Medulla oblongata (tissue), 1 donor: ENCODE results near the gene GM2A.
A peak's percentile ranks its signal among the peaks of the same experiment; 100 is the strongest.
"Not testable (repeated sequence)": the region's sequence is repeated elsewhere in the genome, so short reads cannot be mapped to it uniquely, and the experiment has no call there.

Experiments
- DNase-seq: peaks from one replicate; pipeline ENCODE4 v3.0.0-alpha.2; 2015; ENCODE audit errors: extremely low spot score

Gene GM2A

DNA sequence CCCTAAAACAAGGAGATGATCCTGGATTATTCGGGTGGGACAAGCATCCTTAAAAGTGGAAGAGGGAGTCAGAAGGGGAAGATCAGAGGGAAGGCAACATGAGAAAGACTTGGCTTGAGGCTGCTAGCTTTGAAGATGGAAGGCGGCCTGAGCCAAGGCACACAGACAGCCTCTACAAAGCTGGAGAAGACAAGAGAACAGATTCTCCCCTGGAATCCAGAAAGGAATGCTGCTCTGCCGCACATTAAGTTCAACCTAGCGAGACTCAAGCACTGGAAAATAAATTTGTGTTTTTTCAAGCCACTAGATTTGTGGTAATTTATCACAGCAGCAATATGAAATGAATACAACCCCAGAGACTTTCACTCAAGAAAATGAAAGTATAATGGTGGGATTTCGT is 32.7 kb downstream of the GM2A start:
- no peak for DNase-seq

DNA sequence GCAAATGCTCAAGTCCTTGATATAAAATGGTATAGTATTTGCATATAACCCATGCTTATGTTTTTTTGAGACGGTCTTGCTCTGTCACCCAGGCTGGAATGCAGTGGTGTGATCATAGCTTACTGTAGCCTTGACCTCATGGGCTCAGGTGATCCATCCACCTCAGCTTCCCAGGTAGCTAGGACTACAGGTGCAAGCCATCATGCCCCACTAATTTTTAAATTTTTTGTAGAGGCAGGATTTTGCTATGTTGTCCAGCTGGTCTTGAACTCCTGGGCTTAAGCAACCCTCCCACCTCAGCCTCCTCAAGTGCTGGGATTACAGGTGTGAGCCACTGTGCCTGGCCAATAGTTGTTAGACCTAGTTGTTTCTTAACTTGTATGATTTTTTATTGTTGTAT is 33.3 kb downstream of the GM2A start:
- no peak for DNase-seq

DNA sequence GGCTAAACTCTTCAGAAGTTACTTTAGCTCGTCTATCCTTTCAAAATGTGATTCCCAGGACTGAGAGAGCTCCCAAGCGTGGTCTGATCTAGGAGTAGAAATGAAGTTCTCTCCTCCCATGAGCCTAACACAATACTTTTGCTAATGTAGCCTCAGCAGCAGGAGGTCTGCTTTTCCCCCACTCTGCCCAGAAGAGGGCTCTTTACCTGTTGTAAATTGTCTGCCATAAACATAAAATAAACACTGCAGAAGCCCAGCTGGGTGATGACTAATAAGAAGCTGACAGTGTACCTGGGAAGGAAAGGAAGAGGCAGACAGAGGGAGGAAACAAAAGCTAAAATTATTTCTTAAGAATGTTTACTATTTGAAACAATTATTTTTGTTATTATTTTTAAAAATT is 35.2 kb downstream of the GM2A start:
- DNase-seq: no peak

DNA sequence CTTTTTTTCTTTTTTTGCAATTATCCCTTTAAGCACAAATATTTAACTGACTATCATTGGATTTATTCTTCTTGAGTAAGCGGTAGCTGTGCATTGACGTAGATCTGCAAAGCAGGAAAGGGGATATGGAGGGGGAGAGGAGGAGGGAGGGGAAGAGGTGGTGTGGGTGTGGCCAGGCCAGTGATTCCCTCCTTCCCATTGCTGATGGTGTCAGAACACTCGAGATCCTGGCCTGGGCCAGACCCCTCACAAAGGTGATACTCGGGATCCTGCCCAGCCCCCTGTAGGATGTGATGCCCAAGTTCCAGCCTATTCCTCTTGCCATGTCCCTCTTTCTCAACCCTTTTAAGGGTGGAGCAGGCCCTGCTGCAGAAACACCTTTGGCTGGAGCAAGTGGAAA is 40.6 kb downstream of the GM2A start:
- DNase-seq: no peak

DNA sequence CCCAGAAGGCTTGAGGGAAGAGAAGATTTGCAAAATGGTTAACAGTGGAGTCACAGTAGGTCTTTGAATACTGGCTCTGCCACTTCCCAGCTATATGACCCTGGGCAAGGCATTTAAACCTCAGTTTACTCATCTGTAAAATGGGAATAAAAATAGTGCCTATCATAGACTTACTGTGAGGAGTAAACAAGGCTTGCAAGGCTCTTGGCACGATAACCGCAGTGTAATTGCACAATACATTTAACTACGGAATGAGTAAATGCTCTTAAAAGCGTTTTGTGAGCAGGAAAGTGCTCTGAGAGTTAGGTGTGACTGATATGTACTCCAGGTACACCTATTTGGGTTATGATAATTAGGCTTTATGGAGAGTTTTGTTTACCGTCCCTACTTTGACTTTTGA is 42.2 kb downstream of the GM2A start:
- DNase-seq: no peak

DNA sequence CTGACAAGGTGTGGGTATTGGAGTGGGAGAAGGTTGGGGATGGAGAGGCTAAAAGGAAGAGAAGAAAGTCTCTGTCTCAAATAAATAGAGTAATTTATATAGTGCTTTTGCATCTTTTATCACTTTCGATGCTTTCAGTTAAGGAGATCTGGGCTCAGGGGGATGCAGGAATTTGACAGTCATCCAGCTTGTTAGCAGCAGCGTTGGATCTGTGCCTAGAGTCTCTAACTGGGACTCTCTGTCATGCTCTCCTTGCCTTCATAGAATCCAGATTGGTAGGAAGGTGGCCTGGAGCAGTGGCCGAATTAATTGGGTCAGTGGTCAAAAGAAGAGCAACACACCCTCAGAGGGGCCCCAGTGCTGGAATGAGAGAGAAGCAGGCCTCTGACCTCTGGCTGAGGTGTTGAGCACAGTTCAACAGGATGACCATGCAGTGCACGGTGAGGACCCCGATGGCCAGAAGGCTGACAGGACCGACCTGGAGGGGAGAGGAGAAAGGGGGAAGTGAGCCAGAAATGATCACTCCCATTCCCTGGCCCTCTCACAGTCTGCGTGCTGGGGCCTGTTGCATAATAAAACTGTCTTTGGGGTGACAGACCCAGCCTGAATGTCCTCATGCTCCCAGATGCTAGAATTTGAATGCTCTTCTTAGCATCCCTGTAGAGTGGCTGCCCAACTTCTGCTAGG is 42.9 kb downstream of the GM2A start:
- DNase-seq: no peak

DNA sequence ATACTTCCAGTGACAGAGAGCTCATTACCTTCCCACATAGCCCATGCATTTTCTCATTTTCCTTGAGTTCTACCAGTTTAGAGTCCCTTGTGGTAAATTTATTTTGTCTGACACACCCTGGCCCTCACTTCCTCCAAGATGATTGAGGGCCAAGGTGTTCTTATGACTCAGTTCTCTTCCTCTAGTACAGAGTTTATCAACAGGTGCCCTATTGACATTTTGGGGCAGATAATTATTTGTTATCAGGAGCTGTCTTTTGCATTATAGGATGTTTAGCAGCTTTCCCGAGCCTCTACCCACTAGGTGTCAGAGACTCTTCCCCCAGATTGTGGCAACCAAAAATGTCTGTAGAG is 43.5 kb downstream of the GM2A start:
- DNase-seq: no peak

DNA sequence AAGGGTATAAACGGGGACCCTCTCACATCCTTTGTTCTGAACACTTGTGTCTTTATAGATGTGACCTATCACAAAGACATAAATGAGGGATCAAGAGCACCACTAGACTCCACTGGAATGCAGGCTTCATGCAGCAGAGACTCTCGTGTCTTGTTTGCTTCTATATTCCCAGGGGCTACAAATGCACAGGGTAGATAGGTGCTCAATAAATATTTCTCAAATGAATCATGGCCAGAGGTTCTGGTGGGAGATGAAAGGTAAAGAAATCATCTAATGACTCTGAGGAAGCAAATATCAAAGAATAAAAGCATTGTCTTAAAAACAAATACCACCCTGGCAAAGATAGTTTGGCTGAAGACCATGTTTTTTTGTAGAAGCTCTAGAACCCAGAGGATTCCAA is 44.0 kb downstream of the GM2A start:
- DNase-seq: no peak

DNA sequence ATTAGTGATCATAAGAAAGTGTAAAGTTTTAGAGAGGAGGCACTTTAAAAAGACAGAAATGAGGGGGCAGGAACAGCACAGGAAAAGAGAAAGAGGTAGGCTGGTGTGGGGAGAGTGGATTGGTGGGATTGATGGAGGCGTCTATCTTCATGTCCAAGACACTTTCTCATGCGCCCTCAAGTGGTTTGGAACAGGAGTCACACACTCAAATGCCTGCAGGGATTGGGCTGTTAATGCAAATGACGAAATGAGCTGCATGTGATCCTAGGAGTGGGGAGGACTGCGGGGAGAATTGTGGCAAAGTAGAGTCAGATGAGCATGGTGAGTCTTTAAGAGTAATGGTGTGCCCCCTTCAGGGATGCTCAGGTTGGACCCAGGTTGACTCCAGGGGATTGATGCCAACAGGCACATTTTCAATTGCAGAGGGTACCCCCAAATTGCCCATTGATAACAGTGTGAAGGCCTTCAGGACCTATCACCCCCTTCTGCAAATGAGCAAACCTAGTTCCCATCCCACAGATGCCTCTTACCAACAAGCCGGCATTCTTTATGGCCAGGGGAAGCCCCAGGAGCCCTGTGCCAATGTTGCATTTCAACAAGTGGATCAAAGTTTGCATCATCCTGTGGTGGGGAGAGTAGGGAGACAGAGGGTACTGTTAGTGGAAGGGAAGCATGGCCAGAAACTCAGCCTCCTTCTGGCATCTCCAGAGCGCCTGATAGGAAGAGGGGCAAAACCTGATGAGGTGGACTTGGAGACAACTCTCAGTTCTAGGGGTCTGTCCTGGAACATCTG is 45.3 kb downstream of the GM2A start:
- peak; percentile 55 for DNase-seq

DNA sequence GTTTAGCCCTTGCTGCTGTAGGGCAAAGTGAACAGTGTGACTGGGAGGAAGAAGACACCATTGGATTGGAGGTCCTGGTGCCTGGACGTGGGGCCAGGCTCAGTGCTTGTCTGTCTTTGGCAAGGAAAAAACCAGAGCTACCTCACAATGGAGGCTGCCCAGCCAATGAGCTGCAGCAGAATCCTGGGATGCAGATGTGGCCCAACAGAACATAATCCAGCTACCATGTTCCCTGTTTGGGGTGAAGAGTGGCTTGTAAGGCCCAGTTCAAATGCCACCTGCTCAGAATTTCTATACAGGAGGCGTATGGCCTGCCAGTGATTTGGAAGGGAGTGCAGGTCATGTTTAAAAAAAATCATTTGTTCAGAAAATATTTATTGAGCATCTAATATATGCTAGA is 50.7 kb downstream of the GM2A start, which contains the start of gene SLC36A3:
SLC36A3 (minus strand) TSS at position 101 of the 400 bp plus-strand sequence. CDS start 412 bp downstream, outside the sequence.
- no peak for DNase-seq

DNA sequence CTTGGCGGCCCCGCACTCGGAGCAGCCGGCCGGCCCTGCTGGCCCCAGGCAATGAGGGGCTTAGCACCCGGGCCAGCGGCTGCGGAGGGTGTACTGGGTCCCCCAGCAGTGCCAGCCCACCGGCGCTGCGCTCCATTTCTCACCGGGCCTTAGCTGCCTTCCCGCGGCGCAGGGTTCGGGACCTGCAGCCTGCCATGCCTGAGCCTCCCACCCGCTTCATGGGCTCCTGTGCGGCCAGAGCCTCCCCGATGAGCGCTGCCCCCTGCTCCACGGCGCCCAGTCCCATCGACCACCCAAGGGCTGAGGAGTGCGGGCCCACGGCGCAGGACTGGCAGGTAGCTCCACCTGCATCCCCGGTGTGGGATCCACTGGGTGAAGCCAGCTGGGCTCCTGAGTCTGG is 56.3 kb downstream of the GM2A start:
- not testable (repeated sequence) for DNase-seq

DNA sequence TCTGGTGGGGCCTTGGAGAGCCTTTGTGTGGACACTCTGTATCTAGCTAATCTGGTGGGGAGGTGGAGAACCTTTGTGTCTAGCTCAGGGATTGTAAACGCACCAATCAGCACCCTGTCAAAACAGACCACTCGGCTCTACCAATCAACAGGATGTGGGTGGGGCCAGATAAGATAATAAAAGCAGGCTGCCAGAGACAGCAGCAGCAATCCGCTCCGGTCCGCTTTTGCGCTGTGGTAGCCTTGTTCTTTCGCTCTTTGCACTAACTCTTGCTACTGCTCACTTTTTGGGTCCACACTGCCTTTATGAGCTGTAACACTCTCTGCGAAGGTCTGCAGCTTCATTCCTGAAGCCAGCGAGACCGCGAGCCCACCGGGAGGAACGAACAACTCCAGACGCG is 56.8 kb downstream of the GM2A start:
- not testable (repeated sequence) for DNase-seq

DNA sequence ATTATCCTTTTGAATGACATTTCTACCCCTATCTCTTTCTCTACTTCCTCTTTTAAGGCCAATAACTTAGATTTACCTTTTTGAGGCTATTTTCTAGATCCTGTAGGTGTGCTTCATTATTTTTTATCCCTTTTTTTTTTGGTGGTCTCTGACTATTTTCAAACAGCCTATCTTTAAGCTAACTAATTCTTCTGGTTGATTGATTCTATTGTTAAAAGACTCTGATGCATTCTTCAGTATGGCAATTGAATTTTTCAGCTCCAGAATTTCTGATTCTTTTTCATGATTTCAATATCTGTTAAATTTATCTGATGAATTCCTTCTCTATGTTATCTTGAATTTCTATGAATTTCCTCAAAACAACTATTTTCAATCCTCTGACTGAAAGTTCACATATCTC is 57.9 kb downstream of the GM2A start:
- no peak for DNase-seq

DNA sequence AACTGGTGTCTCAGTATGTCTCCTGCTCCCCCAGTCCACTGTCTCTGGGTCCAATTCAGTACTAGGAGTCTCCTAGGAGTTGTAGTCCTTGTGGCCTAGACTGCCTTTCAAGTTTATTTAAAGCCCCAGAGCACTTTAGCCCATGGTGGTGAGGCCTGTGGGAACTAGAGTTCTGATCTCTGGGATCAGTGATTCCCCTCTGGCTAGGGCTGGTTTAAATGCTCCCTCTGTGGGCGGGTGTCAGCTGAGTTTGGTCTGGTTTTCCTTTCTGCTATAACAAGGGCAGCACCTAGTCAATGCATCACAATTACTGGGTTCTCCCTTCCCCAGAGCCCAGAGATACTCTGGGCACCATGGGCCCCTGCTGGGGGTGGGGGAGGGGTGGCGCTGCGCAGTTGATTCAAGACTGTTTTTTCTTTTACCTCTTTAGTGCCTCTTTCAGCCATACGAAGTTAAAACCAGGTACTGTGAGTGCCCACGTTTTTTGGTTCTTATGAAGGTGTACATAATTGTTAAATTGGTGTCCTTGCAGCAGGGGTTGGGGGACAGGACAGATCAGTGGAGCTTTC is 59.9 kb downstream of the GM2A start:
- DNase-seq: no peak

DNA sequence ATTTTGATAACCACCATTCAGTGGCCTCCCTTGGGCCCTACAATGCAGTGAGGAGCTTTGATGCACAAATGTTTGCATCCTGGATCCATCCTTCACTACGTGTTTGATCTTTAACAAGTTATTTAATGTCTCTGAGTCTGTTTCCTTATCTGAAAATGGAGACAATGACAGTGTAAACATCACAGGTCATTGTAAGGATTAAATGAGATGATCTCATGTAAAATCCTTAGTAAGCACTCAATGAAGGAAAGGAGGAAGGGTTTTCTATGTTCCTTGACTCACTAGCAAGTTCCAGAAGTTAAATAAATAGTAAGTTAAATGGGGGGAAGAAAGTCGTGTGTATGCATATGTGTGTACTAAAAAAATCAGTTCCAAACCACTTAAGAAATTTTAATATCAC is 60.4 kb downstream of the GM2A start:
- DNase-seq: no peak

DNA sequence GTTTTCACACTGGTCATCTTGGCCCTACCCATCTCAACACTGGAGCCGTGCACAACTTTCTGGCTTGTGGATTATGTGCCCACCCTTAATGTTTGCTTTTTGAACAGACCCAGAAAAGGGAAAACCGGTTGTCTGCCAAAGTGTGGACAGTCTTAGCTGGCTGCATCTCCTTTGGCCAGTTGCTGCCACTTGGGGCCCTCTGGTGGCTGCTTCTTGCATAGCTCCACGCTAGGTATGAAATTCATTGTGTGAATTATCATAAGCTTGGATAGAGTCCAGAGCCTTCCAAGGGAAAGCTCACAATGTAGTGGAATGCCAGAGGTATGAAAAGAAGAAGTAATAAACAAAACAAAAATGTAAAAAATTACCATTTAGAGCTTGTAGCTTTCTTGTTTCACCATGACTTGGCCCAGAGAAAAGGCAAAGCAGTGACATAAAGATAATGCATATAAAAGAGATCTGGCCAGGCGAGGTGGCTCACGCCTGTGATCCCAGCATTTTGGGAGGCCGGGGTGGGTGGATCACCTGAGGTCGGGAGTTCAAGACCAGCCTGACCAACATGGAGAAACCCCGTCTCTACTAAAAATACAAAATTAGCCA is 63.1 kb downstream of the GM2A start:
- DNase-seq: peak; percentile 60

DNA sequence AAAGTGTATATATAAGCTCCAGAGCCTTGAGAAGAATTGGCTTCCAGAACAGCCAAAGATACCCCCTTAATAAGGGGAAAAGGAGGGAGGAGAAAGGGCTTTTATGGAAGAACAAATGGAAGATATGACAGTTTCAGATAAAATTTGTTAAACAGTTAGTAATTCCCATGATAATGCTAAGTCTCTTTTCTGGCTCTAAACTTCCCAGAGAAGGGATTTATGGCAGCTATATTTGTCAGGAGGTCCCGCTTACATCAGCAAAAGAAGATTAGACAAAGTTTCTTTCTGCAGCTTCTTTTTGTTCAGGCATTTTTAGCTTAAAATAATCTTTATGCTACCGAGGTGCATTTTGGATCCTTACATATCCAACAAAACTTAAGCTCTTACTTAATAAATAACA is 64.9 kb downstream of the GM2A start:
- no peak for DNase-seq

DNA sequence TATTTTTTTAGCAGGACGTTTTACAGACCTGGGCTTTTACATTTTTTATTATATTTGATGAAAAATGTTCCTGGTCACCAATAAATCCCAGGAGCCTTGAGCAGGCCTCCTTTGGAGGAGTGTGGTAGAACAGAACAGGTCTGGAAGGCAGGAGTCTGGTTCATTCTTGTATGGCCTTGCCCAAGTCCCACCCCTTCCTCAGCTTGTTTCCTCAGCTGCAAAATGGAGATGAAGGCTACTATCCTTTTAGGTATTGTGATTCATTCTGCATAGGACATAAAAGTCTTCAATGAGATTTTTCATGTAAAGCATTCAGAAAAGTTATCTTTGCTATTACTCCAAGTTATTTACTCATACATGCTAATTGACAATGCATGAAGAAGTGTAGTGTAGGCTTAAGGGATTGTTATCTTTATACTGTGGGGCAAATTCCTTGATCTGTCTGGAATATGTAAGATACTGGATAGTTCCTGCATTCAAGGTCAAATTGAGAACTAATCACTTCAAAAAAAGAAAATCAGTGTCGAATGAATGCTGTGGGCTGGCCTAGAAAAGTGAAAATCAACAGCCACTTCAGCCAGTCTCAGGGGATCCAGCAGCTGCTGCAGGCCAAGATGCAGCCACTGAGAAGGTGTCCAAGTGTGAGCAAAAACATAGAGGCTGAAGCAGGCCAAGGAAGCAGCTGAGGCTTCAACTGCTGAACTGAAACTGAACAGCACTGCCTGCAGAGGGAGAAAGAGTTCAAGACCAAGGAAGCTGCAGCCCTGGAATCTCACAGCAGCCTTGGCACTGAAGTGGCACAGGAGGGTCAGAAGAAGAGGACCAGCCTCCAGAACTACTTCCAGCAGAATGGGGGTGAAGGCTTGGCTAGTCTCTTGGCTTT is 66.1 kb downstream of the GM2A start:
- DNase-seq: peak; percentile 58
